ENCODE data around the gene HEATR1.

DNA sequence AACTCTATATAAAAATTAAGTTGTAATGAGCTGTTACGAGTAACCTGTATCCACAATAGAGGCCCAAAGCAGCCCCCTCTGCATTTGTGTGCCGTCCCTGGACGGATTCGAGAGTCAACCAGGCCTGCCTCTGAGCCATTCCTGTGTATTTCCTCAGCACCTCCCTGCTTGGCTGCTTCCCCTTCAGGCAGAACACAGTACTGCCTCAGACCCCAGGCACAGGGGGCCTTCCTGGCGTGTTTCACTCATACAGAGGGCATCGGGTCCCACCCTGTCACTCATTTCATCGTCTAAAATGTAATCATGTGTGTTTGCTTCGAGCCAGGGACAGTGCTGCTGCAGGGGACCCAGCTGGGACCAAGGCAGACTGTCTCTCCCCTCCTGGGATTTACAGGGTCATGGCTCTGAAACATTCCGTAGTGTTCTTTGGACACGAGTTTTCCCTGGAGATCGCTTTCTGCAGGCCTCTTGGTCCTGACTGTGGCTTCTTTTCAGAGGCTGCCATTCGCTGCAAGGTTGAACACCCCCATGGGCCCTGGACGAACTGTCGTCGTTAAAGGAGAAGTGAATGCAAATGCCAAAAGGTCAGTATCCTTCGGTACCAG lies 61.1 kb downstream of the HEATR1 start:
- TF ChIP-seq, protein P1, sequence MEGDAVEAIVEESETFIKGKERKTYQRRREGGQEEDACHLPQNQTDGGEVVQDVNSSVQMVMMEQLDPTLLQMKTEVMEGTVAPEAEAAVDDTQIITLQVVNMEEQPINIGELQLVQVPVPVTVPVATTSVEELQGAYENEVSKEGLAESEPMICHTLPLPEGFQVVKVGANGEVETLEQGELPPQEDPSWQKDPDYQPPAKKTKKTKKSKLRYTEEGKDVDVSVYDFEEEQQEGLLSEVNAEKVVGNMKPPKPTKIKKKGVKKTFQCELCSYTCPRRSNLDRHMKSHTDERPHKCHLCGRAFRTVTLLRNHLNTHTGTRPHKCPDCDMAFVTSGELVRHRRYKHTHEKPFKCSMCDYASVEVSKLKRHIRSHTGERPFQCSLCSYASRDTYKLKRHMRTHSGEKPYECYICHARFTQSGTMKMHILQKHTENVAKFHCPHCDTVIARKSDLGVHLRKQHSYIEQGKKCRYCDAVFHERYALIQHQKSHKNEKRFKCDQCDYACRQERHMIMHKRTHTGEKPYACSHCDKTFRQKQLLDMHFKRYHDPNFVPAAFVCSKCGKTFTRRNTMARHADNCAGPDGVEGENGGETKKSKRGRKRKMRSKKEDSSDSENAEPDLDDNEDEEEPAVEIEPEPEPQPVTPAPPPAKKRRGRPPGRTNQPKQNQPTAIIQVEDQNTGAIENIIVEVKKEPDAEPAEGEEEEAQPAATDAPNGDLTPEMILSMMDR (IDR thresholded peaks at IDR 0.05): no peak
- no peak for TF ChIP-seq EZH2 (IDR thresholded peaks at IDR 0.05; ENCODE audit: borderline replicate concordance, insufficient read depth, low read depth, low read length, poor library complexity, severe bottlenecking)

Measured in B cell (primary cell).